ENCODE data around the gene PCDH9.
A peak's percentile ranks its signal among the peaks of the same experiment; 100 is the strongest.

The PCDH9 gene

GRCh38 chr13:66556306-66556705, 673.8 kb downstream of the PCDH9 start:
- no peak for DNase-seq

GRCh38 chr13:66553391-66553790, 676.7 kb downstream of the PCDH9 start:
- no peak for DNase-seq

- no peak for DNase-seq
These were observed 679.0 kb downstream of the PCDH9 start for GRCh38 chr13:66551128-66551527.

GRCh38 chr13:66547685-66548084, 682.5 kb downstream of the PCDH9 start:
- DNase-seq: no peak

- no peak for DNase-seq
These were observed 683.4 kb downstream of the PCDH9 start for GRCh38 chr13:66546534-66547379.

- DNase-seq: peak; percentile 64
These were observed 686.4 kb downstream of the PCDH9 start for GRCh38 chr13:66543780-66544179.

- DNase-seq: no peak
These were observed 692.7 kb downstream of the PCDH9 start for GRCh38 chr13:66537417-66537816.

GRCh38 chr13:66536746-66537145, 693.4 kb downstream of the PCDH9 start:
- no peak for DNase-seq

- DNase-seq: no peak
These were observed 695.6 kb downstream of the PCDH9 start for GRCh38 chr13:66534561-66534960.

- DNase-seq: no peak
These were observed 697.3 kb downstream of the PCDH9 start for GRCh38 chr13:66532845-66533244.

GRCh38 chr13:66532146-66532545, 698.0 kb downstream of the PCDH9 start:
- no peak for DNase-seq

GRCh38 chr13:66530686-66531085, 699.5 kb downstream of the PCDH9 start:
- no peak for DNase-seq

- DNase-seq: no peak
These were observed 700.0 kb downstream of the PCDH9 start for GRCh38 chr13:66530158-66530557.

GRCh38 chr13:66528944-66529576, 701.1 kb downstream of the PCDH9 start:
- DNase-seq: peak; percentile 95

GRCh38 chr13:66528180-66528579, 702.0 kb downstream of the PCDH9 start:
- DNase-seq: peak; percentile 86

GRCh38 chr13:66520511-66521355, 709.4 kb downstream of the PCDH9 start:
- DNase-seq: peak; percentile 96

GRCh38 chr13:66519259-66519658, 710.9 kb downstream of the PCDH9 start:
- peak; percentile 76 for DNase-seq

- DNase-seq: peak; percentile 35
These were observed 712.1 kb downstream of the PCDH9 start for GRCh38 chr13:66518068-66518467.

GRCh38 chr13:66513728-66514127, 716.4 kb downstream of the PCDH9 start:
- DNase-seq: no peak

- DNase-seq: peak; percentile 87
These were observed 721.0 kb downstream of the PCDH9 start for GRCh38 chr13:66509175-66509574.

GRCh38 chr13:66508153-66508909, 721.8 kb downstream of the PCDH9 start:
- DNase-seq: no peak

GRCh38 chr13:66506979-66507378, 723.2 kb downstream of the PCDH9 start:
- peak; percentile 32 for DNase-seq

All from NCI-H69 (cell line).